ENCODE data around the gene RNU6-1.

- TF ChIP-seq CTCF (IDR thresholded peaks at IDR 0.05; ENCODE audit: low read length) (no peak), EZH2 (IDR thresholded peaks at IDR 0.05; ENCODE audit: borderline replicate concordance, low read length) (no peak)
Measured at GRCh38 chr15:67887776-67888175, 47.9 kb upstream of the RNU6-1 start.

Data from OCI-LY1 (cell line).